HG03039 (cell line): ENCODE measurements around the gene SLC37A1.
"Not testable (repeated sequence)": the region's sequence is repeated elsewhere in the genome, so short reads cannot be mapped to it uniquely, and the experiment has no call there.

Experiments
- ATAC-seq: cut with Tn5 transposase; IDR thresholded peaks from one replicate; pipeline ENCODE4 v1.9.1; 2021; ENCODE audit warnings: mild to moderate bottlenecking, moderate library complexity; ENCODE audit not compliant: unreplicated experiment

Gene SLC37A1

GRCh38 chr21:42513151-42513984 lies at the start of gene SLC37A1:
SLC37A1 (plus strand) TSS chr21:42513852; CDS start chr21:42518455, 4,603 bp downstream.
- ATAC-seq: no peak

- ATAC-seq: no peak
Measured at GRCh38 chr21:42463861-42464515, 49.7 kb upstream of the SLC37A1 start.

- peak; percentile 32 for ATAC-seq
Measured at GRCh38 chr21:42465008-42465802, 48.4 kb upstream of the SLC37A1 start.

GRCh38 chr21:42465803-42466127 lies 47.9 kb upstream of the SLC37A1 start:
- ATAC-seq: no peak

DNA sequence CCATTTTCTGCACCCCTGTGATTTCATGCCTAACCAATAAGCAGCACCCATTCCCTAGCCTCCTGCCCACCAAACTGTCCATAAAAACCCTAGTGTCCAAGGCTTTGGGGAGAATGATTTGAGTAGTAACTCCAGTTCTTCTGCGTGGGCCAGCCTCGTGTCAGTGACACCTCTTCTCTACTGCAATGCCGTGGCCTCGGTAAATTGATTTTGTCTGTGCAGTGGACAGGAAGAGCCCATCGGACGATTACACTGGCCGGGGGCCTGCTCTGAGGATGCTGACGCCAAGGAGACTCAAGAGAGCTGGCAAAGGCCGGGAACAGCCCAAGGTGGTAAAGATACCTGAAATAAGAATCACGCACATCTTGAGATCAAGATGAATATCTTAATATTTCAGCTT lies 47.0 kb upstream of the SLC37A1 start:
- no peak for ATAC-seq

DNA sequence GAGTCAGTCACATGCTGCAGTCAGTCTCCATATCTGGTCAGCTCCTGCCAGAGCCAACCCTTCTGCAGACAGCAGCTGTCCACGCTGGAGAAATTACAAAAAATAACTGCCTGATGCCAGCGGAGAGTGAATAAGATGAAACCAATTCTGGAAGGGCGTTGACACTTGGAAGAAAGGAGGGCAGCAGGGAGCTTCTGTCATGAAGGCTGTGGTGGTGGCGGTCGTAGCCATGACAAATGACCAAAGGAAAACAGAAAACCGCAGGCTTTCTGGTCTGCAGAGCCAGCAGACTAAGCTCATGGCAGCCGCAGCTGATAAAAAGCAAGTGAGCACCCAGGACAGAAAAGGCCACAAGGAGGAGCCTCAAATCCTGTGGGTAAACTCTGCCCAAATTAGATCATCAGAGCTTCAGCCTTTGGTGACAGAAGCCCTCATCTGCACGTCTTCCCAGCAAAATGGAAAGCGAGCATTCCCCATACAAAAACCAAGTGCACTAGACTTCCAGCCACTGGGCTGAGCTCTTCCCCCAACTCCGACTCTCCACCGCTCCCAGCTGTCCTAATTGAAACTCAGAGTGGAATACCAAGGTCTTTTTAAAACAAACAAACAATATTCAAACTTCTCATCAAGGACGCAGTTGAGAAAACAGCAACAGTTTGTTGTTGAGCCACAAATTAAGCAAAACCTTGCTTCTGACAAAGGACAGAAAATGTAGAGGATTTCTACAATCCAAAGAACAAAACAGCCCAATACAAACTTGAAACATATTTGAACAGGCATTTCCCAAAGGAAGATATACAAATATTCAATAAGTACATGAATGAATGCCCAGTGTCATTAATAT lies 46.3 kb upstream of the SLC37A1 start:
- ATAC-seq: no peak

GRCh38 chr21:42468491-42469131 lies 45.0 kb upstream of the SLC37A1 start:
- no peak for ATAC-seq

DNA sequence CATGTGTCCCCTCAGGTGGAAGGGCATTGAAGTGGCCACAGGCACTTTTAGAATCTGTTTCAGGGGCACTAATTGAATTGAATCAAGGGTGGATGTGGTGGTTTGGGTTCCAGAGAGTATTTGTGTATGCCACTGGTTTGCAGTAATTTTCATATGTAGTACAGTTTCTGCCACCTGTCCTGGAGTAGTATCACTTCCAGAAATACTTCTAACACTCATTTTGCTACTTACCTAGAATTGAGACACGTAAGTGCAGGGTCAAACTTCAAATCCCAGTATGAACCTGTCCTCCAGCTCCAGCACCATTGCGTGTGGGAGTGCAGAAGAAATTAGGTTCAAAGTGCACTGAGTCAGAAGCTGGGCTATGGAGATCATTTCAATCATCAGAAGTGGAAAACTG lies 44.4 kb upstream of the SLC37A1 start:
- ATAC-seq: no peak

GRCh38 chr21:42469726-42470125 lies 43.9 kb upstream of the SLC37A1 start:
- ATAC-seq: not testable (repeated sequence)

GRCh38 chr21:42471206-42471605 lies 42.4 kb upstream of the SLC37A1 start:
- no peak for ATAC-seq

GRCh38 chr21:42471716-42472330 lies 41.8 kb upstream of the SLC37A1 start:
- no peak for ATAC-seq

DNA sequence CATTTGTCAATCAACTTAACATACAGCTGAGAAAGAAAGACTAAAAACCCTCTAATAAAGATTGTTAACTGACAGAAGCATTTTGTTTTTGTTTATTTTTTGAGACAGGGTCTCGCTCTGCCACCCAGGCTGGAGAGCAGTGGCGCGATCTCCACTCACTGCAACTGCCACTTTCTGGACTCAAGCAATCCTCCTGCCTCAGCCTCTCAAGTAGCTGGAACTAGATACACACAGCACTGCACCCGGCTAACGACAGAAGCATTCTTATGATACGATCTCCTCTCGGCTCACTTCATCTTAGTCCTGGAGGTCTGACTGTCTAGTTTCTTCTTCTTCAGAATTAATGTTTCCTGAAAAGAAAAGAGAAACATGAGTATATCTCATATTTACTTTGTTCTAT lies 41.1 kb upstream of the SLC37A1 start:
- ATAC-seq: no peak

GRCh38 chr21:42473498-42474042 lies 40.1 kb upstream of the SLC37A1 start:
- ATAC-seq: no peak

DNA sequence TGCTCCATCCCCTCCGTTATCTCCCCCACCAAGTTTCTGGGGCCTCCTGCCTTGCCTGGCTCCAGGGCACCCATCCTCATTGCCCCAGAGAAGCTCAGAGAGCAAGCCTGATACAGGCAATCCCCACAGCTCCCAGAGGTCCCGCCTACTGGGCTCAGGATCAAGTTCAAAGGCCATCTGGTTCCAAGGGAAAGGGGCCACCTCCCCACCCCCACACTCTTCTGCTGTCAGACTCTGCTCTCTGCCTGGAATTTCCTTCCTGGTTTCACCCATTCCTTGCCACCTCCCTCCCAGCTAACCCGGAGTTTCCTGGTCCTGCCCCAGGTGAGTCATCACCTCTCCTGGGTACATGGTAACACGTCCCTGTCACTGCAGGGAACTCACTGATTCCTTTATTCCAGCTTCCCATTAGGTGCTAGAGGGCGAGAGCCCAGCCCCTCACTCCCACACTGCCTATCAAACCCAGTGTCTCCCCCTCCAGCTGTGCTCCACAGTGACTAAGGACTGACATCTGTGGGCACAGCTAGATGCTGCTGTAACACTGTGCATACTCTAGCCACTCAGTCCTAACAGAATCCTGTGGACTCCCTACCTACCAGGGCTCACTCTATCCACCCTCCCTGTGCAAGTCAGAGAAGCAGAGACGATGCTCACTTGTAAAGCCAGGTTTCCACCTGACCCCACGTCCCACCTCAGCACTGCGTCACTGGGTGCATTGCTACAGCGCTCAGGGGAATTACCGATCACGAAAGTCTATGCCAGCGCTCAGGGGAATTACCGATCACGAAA lies 39.4 kb upstream of the SLC37A1 start:
- ATAC-seq: peak; percentile 42

- no peak for ATAC-seq
Measured at GRCh38 chr21:42475036-42475435, 38.6 kb upstream of the SLC37A1 start.

DNA sequence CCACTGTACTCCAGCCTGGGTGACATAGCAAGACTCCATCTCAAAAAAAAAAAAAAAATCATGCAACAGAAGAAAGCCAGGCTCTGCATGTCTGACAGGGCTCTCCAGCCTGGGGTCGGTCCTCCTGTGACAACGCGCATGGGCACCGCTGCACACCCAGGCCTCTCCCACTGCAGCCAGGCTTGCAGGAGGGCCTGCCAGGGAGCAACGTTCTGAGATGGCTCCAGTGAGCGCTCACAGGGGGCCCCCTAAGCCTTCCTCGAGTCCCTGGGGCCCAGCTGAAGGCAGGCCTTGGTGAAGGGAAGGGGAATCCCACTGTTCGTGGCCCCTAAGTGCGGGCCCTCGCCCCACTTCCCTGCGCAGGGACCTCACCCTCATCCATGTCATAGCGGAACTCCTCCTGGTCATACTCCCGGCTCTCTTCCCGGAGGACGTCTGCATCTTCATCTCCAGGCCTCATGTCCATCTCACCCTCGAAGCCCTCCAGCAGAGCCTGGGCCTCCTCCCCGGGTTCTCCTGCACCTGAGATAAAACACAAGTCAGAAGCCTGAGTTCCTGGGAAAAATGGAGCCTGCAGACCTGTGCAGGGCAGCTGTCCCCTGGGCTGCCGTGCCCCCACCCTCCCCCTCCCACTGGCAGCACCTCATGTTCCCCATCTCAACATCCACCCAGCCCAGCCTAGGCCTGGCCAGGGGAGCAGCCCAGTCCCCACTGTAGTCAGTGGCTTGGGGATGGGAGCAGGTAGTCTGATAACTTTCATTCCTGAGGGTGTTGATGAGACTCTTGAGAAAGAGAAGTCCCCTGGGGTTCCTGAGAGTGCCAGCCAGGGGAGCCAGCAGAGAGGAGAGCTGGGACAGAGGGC lies 37.9 kb upstream of the SLC37A1 start:
- no peak for ATAC-seq

GRCh38 chr21:42476388-42477331 lies 37.0 kb upstream of the SLC37A1 start:
- ATAC-seq: no peak
